SIG-M5 treated with dmso at 0.1 percent for 504 hours (cell line): ENCODE measurements around the gene MED29.

Experiments used
- DNase-seq: peaks from one replicate; lab custom pipeline; 2025; ENCODE audit not compliant: unreplicated experiment; lab: John Stamatoyannopoulos, UW

The MED29 gene, protein sequence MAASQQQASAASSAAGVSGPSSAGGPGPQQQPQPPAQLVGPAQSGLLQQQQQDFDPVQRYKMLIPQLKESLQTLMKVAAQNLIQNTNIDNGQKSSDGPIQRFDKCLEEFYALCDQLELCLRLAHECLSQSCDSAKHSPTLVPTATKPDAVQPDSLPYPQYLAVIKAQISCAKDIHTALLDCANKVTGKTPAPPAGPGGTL

DNA sequence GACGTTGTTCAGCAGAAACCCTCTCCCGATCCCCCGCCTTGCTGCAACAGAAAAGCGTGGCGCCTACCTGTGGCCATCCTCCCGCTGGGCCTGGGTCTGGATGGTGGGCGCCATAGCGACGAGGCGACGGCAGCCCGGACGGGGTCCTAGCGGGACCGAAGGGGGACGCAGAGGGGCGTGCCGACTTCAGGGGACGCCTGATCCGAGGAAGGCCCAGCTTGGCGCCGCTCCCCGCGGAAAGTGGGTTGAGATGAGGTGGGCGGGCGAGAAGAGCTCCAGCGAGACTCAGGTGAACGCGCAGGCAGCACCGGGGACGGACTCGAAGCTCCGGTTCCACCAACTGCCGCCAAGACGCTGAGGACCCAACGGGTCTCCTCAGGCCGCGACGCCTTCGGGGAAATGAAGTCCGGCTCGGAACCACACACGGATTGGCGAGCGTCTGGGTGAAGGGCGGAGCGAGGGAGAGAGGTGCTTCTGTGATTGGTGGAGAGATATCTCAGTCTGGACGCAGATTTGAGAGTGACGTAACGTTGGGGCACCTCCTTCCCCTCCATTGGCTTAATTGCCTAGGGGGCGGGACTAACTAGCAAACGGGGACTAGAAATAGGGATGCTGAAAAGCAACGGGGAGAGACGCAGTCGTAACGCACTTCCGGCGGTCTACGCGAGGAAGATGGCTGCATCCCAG is at the start of gene MED29, which contains the start of gene PAF1:
MED29 (plus strand) TSS at position 628 of the 687 bp plus-strand sequence; CDS start at position 673, 45 bp downstream.
PAF1 (minus strand) TSS at position 356 of the 687 bp plus-strand sequence; CDS start at position 114, 242 bp downstream.
- peak; percentile 100 for DNase-seq

DNA sequence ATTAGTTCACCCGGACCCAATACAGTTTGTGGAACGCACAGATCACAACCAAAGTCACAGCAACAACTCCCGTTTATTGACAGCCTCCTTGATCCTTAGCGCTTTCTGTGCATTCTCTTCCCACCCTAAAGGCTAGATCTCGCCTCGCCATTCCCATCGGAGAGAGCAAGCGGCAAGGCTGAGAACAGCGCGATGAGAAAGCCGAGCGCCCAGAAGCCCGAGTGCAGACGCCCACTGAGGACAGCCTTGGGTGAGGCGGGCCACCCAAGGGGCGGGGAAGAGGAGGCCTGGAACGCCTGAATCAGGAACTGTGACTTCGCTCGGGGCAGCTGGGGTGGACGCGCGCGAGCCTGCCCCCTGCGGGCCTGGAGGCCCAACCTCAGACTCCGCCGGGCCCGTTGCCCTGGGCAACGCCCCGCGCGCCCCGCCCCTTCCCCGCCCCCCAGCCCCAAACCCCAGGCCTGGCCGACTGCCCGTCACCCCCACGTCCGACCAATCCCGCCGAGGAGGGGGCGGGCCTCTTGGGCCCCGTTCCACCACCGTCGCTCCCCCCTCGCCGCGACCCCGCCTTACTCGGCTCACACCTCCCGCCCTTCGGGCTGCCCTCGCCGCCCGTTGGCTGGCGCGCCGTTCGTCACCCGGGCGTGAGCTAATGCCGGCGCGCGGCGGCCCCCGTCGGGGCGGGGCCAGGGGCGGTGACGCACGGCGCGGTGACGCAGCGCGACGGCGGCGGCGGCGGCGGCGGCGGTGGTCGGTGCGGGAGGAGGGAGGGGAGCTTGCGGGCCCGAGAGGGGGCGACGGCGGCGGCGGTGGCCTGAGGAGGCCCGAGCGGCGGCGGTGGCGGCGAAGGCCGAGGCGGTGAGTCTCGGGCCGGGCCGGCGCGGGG is 49.2 kb upstream of the MED29 start, which contains the start of gene SAMD4B:
SAMD4B (plus strand) TSS at position 703 of the 886 bp plus-strand sequence. CDS start 14,473 bp downstream, outside the sequence.
- DNase-seq: peak; percentile 98

DNA sequence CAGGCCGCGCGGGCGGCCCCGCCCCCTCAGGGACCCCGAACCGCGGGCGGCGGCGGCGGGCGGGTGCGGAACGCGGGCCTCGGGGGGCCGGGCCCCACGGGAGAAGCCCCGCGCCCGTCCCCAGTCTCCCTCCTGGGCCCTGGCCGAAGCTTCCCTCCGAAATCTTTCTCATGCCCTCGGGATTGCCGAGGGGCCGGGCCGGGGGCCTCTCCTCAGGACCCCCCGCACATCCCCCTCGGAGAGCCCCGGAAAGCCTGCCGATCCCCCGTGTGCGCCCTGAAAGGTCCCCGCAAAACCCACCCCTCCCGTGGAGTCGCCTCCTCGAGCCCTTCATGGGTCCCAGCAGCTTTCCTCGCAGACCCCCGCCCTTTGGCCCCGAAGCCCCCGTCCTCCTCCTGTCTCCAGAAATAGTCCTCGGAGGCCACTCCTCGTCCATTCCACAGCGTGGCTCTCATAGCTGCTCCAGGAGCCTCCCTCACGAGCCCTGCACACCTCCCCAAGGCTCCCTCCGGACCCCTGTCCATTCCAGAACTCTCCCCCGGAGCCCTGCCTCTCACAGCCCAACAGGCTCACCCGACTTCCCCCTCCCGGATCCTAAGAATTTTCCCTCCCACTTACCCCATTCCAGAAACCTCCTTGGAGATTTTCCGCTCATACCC is 48.4 kb upstream of the MED29 start:
- DNase-seq: no peak

DNA sequence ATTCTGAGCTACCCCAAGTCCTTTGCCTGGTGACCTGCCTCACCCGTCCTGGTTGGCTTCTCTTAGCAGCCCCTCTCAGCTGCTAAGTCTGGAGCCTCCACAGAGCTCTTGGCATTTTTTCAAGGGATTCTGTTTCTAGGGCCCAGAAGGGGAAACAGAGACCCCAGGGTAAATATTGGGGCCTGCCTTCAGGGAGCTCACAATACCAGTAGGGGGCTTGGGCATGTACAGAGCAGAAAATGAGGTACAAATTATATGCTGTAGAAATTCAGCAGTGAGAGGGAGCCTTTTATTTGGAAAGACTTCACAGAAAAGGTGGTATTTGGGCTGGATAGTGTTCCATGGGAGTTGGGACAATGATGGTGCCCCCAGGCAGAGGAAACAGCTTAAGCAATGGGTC is 45.2 kb upstream of the MED29 start:
- DNase-seq: no peak

DNA sequence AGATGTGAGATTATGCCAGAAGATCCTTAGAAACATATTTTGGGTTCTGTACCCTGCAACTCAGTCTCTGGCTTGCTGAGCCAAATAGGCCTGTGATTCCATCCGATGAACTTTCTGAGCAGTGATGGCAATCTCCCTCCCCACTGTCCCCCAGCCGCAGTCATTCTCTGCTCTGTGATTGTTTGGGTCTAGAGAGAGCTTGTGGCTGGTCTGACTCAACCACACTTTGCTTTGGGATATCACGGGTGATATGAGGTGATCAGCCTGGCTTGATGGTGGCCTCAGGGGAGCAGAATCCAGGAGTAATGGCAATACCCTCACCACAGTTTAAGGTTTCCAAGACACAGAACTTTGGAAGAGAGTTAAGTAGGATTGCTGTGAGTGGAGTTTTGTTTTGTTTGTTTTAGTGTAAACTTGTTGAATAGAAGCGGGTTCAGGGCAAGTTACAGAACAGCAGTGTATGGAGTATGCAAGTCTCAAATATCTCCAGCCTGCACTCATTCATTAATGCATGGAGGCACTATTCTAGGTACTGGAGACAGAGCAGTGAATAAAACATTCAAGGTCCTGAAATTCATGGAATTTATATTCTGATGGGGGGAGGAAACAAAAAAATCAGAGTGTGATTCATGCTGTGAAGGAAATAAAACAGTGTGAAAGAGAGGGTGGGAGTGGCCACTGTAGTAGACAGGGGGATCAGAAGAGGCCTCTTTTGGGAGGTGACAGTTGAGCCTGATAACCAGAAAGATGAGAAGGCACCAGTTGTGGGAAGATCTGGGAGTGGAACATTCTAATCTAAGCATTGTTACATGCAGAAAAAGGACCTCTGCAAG is 43.6 kb upstream of the MED29 start:
- DNase-seq: no peak

DNA sequence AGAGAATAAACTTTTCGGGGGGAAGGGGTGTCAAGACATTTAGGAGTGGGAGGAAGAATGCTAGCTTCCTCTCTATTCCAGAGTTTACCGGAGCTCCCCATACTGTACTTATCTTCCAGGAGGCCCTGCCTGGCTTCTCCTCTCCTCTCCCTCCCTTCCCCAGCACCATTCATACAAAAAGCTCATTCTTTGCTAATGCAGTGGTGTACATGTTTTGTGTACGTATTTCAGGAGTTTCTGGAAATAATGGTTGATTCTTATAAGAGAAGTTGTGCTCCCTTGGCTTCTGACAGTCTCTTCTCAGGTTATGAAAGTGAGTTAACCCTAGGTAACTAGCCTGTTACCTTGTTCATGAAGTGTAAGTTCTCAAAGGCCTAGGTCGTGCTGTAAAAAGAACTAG is 41.9 kb upstream of the MED29 start:
- DNase-seq: no peak

DNA sequence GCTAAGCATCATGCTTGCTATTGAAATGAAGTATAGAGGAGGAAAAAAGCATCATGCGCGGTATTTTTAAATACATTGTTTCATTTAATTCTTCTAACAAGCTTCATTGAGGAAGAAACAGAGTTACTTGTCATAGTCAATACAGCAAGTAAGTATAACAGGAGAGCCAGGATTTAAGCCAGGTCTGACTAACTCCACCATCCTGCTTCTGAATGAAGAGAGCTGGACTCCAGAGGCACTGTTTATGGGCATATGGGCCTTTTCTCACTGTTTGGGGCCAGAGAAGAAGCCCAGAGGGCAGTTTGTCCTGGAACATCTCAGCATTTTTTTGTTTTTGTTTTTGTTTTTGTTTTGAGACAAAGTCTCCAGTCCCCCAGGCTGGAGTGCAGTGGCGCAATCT is 41.0 kb upstream of the MED29 start:
- no peak for DNase-seq

DNA sequence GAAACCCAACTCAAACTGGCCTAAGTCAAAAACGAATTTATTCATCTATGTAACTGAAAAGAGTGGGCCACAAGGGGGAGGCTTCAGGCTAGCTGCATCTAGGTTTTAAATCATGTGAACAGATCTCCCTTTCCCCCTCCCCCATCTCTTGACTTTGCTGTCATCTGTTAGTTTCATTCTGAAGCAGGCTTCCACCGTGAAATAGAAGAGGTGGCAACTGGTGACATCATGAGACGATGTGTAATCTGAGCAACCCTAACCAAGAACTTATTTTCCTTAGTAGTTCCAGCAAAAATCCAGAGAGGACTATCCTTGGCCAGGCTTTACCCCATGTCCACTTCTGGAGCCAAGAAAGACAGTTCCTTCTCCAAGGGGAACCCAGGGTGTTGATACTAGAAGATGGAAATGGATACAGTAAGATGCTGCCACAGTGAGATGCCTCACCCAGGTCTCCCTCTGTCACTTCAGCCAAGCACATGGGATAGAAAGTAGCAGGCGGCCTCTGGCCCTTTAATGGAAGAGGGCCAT is 39.6 kb upstream of the MED29 start:
- no peak for DNase-seq

DNA sequence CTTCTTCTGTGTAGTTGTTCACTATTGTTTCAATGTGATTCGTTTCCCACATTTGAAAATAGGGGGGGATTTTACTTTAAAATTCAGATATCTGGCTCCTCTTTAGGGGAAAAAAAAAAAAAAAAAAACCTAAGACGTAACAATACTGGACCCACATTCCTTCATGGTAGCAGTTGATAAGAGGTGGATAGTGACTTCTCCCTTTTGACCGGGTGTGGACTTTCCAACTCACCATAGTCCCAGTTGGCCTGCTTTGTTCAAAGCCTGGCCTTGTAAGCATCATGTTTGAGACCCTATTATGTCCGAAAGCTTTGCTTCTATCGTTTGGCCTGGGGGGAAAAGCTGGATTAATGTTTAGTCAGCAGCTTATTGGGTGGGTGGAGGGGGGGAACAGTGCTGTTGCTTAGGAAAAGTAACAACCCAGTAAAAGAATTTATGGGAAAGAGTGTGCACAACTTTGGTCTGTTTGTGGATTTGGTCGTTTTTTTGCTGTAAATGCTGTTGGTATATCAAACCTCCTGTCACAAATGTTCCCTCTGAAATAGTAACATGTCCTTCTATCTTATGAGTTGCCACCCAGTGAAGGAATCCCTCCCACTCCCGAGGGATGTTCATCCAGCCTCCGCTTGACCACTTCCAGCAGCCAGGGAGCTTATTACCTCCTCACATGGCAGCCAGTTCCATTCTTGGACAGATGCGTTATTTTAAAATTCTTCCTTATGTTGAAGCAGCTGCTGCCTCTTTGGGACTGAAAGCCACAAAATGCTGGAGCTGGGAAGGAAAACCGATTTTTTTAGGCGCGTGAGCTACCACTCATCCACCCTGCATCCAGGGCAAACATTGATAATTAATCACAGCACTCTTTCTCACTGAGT is 38.6 kb upstream of the MED29 start:
- DNase-seq: no peak

DNA sequence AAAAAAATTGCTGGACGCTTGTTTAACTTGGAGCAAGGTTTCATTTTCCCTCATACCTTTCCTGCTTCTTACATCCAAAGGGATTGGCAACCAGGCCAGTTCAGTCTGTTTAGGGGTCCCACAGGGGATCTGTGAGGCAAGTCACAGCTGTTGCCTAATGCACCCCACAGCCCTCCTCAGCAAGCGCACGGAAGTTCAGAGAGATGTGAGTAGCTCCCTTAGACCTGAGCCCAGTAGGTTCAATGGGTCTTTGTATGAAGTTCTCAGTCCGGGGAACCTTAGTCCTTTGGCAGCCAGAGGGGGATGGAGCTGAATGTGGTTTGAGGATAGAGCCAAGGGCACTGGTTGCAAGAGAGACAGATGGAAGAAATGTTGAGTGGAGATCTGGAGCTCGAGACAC is 35.9 kb upstream of the MED29 start:
- DNase-seq: no peak

DNA sequence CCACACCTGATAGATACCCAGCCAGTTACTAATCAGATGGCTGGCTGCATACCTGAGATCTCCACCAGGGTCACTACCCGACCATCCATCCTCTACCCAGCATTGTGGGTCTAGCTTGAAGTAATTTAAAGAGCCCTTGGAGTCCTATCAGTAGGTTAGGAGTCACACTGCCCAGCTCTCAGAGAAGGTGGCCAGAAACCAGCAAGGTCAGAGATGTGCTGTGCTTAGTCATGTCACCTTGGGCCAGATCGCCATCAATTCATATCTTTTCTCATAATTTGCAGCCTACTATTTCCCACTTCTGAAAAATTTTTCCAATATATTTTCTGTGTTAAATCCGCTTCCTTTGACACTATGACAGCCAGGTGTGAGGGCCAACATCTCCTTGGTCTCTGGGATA is 35.1 kb upstream of the MED29 start:
- no peak for DNase-seq

DNA sequence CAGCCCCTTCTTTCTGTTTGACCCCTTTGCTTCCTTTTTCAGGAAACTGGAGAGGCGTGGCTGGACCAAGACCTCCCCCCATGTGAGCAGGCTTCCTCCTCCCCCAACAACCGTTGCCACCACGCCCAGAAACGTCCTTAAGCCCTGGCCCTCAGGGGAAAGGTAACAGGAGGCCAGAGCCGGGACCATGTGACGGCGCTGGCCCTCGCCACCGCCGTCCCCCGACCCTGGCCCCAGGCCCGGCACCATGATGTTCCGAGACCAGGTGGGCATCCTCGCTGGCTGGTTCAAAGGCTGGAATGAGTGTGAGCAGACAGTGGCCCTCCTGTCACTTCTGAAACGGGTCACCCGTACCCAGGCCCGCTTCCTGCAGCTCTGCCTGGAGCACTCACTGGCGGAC is 34.5 kb upstream of the MED29 start:
- no peak for DNase-seq

DNA sequence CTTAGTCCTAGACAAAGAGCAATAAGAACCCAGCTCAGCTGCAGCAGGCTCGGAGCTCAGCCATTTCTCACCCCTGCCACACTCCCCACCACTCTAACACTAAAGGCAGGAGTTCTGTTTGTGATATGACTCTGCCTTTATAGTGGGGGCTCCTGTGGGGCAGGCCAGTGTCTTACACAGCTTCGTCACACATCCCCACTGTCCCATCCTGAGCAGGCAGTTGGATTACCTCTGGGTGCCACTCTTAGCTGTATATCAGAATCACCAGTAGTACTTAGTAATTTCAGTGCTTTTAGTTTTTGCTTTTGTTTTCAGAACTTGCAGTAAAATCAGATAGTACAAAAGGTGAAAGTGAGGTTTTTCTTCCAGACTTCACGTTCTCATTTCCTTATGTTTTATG is 32.2 kb upstream of the MED29 start:
- no peak for DNase-seq

DNA sequence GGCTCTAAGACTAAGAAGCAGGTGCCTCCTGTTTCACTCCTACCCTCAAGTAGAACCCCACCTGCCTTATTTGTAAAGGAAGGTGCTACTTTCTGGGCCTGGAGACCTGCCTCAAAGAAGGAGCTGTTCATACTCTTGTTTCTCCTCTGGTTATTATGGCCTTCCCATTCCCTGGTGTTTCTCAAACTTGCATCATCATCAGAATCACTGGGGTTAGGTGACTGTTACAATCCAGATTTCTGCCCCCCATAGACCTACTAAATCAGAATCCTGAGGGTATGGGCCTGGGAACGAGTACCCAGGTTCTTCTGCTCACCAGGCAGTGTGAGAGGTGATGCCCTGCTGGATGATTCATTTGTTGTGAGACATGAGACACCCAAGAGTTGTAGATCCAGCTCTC is 30.6 kb upstream of the MED29 start:
- DNase-seq: no peak

DNA sequence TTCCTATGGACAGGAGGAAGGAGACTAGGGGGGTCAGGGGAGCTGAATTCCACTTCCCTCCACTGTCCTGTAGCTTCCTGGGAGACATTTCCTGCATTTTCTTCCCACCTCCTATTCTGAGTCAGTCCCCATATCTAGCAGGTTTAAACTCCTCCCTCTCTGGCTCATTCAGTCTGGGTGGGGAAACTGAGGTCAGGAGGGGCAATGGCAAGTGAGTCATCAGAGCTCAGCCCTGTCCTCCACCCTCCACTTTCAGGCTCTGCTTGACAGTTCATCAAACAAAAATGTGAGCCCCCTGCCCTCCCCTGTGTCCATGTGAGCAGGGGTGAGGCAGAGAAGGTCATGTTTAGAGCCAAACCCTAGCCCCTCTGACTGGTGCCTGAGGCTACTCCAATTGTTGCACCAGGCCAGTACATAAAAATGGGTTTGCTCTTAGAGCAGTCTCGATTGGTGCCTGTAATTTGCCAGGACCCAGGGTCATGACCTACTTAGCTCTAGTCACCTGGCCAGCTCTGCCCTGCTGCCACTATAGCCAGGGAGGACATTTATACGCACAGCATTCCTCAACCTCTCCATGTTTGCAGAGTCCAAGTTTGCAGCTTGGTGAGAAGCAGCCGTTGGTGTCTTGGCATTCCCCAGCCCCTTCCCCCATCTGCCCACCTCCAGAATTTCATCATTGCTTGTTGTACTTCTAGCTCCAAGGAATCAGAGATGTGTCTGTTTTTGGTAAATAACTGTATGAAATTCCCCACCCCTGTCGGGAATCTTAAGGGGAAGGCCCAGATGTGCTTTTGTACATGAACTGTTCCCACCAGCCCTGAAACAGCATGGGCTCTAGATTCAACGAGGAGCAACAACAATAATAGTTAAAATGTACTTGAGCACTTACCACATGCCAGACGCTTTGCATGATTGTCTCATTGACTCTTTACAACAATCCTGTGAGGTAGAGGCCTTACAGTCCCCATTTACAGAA is 28.2 kb upstream of the MED29 start:
- DNase-seq: no peak

DNA sequence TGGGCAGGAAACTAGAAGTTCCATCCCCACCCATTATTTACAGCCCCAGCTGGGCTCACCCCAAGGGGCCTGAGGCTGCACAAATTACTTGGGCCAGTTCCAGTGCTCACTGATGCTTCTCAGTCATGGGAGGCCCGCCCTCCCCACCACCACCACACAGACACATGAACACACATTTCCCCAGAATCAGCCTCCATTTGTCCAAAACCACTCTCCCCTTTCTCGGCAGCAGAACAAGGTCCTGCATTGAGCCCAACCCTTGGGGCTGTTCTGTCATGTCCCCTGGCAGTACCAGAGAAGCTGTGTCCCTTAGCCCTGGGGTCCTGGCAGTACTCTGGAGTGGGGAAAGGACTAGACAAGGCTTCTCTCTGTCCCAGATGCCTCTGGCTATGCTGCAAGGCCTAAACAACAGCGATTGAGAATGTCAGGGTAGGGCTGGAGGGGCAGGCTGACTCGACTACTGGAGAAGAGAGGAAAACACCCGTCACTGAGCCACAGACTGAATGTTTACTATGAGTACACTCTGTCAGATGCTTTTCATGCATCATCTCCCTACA is 27.2 kb upstream of the MED29 start:
- no peak for DNase-seq

DNA sequence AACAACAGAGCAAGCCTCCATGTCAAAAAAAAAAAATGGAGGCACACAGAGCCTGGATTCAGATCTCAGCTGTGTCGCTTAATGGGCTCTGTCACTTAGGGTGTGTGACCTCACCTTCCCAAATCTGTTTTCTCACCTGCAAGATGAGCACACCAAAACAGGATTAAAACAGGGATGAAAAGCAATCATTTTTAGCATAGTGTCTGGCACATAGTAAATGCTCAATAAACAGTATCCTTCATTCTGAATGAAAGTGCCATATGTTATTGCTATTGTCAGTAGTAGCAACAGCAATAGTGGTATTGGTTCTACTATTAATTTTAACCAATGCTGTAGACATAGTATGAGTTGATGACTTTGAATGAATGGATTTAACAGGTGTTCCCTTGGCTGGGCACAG is 25.6 kb upstream of the MED29 start:
- DNase-seq: no peak

DNA sequence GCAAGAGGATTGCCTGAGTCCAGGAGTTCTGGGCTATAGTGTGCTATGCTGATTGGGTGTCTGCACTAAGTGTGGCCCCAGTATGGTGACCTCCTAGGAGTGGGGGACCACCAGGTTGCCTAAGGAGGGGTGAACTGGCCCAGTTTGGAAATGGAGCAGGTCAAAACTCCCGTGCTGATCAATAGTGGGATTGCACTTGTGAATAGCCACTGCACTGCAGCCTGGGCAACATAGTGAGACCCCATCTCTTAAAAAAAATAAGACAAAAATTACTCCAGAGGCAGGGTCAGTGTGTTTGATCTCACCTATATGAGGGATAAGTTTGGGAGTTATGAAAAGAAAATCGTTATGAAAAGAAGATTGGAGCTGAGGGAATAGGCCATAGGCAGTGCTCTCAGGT is 22.0 kb upstream of the MED29 start:
- DNase-seq: no peak
